ENCODE results near the gene CREB5. TPM values are rescaled to one million over a fixed set of nuclear protein-coding genes. Genes with fewer than 3 reads are reported as not detected.

CREB5 gene
- total RNA-seq, 1 experiment from 2014 or later = 2.1 TPM

DNA sequence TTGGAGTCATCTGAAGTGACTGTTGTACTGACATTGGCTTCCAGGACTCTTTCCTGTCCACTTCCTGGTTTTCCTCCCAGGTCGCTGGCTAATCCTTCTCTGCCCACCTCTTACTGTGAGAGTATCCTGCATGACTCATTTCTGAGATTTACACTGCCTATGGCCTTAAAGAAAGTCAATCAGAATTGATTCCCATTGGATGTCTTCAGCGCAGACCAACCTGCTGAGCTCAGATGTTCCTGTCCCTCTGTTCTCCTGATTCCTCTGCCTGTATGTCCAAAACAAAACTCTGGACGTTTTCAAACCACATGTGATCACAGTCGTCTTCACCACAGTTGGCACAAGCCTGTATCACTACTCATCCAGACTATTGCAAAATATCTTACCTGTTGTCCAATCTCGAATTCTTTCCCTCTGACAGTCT lies 262.1 kb downstream of the CREB5 start:
- Histone ChIP-seq H2AFZ (peak overlapping the region; percentile 70), H3K4me3 (peak overlapping the region; percentile 1; the same call in 1 of the 2 replicates), H3K4me1 (replicated peaks; ENCODE audit: insufficient read depth) (peaks cover 20% of the 10 kb centered on the region), H3K36me3 (ENCODE audit: low read depth) (no peaks in the 10 kb centered on the region), H3K9me2 (ENCODE audit: insufficient read depth) (no peaks in the 10 kb centered on the region), H3K27me3 (ENCODE audit: insufficient read depth, low read depth) (no peaks in the 10 kb centered on the region), H3K27ac (peak overlapping the region; percentile 68), H4K20me1 (ENCODE audit: insufficient read depth) (no peaks in the 10 kb centered on the region), H3K4me2 (peak overlapping the region; percentile 64), H3F3A (ENCODE audit: insufficient read depth, low read depth) (peaks cover 19% of the 10 kb centered on the region), H3K9me3 (ENCODE audit: insufficient read depth, low read depth) (peaks cover 8% of the 10 kb centered on the region; the same call in 1 of the 2 replicates), H3K79me2 (ENCODE audit: low read depth) (no peaks in the 10 kb centered on the region)
- no TSS peak for BruUV-seq (replicated peaks)
- intact Hi-C loops (cut with micrococcal nuclease; ENCODE audit: unreplicated experiment) = loop anchor here (1.0 kb wide), 1 partner anchor 12 kb away; no protein-coding TSS in a partner anchor
- DNase-seq = peak; percentile 16 to 88
- TF ChIP-seq CTCF (conservative IDR thresholded peaks at IDR 0.05) (no peak), EZH2 (IDR thresholded peaks at IDR 0.05; ENCODE audit: low read depth) (no peak)
- POLR2A ChIA-PET (ENCODE audit: unreplicated experiment) = interaction anchor here (0.7 kb wide), 1 partner anchor 44 kb away, joined by 4 read pairs; no protein-coding TSS in a partner anchor
- CTCF ChIA-PET = no interaction called here

DNA sequence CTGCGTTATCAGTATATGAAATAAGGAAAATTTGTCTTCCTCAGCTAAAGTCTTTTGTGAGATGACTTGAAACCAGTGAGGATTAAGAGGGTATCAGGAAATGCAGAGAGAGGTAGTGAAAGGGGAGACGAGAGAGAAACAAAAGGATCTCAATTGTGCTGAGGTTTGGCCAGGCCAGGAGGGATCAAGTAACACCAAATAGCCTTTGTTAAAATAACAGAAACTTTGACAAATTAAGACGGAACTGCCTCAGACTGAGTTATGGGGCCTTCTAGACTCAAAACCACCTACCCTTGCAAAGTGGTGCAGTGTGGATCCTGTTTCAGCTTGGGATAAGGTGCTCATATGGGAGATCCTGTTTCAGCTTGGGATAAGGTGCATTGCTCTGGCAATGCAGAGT lies 263.1 kb downstream of the CREB5 start:
- Histone ChIP-seq H3K9me2 (ENCODE audit: insufficient read depth) (no peaks in the 10 kb centered on the region), H3K4me3 (no peak overlapping the region), H3K4me2 (0 out of 2 replicates have a peak overlapping the region, but pooled peaks have one; percentile 64), H2AFZ (no peak overlapping the region), H3K36me3 (ENCODE audit: low read depth) (no peaks in the 10 kb centered on the region), H3K4me1 (replicated peaks; ENCODE audit: insufficient read depth) (peaks cover 20% of the 10 kb centered on the region), H4K20me1 (ENCODE audit: insufficient read depth) (no peaks in the 10 kb centered on the region), H3K79me2 (ENCODE audit: low read depth) (no peaks in the 10 kb centered on the region), H3F3A (ENCODE audit: insufficient read depth, low read depth) (peaks cover 19% of the 10 kb centered on the region), H3K9me3 (ENCODE audit: insufficient read depth, low read depth) (peaks cover 8% of the 10 kb centered on the region; the same call in 1 of the 2 replicates), H3K27ac (peak overlapping the region; percentile 68; the same call in 1 of the 2 replicates), H3K27me3 (ENCODE audit: insufficient read depth, low read depth) (no peaks in the 10 kb centered on the region)
- TF ChIP-seq EZH2 (IDR thresholded peaks at IDR 0.05; ENCODE audit: low read depth) (no peak), CTCF (conservative IDR thresholded peaks at IDR 0.05) (no peak)
- BruUV-seq (replicated peaks) = no TSS peak
- no peak for DNase-seq
- POLR2A ChIA-PET (ENCODE audit: unreplicated experiment) = no interaction called here
- intact Hi-C loops (cut with micrococcal nuclease; ENCODE audit: unreplicated experiment) = no loop called here
- CTCF ChIA-PET = no interaction called here

- TF ChIP-seq CTCF (conservative IDR thresholded peaks at IDR 0.05) = no peak
- TF ChIP-seq EZH2 (IDR thresholded peaks at IDR 0.05; ENCODE audit: low read depth) = no peak
- no peaks in the 10 kb centered on the region for H3K9me2 ChIP-seq (ENCODE audit: insufficient read depth)
- BruUV-seq (replicated peaks) = no TSS peak
- peaks cover 33% of the 10 kb centered on the region for H3K4me1 ChIP-seq (replicated peaks; ENCODE audit: insufficient read depth)
- peaks cover 8% of the 10 kb centered on the region; the same call in 1 of the 2 replicates for H3K9me3 ChIP-seq (ENCODE audit: insufficient read depth, low read depth)
- DNase-seq = no peak
- H3K4me2 ChIP-seq = no peak overlapping the region
- H3K36me3 ChIP-seq (ENCODE audit: low read depth) = no peaks in the 10 kb centered on the region
- POLR2A ChIA-PET (ENCODE audit: unreplicated experiment) = no interaction called here
- H3K27me3 ChIP-seq (ENCODE audit: insufficient read depth, low read depth) = no peaks in the 10 kb centered on the region
- H2AFZ ChIP-seq = no peak overlapping the region
- H4K20me1 ChIP-seq (ENCODE audit: insufficient read depth) = no peaks in the 10 kb centered on the region
- no peaks in the 10 kb centered on the region for H3K79me2 ChIP-seq (ENCODE audit: low read depth)
- H3K27ac ChIP-seq = no peak overlapping the region
- intact Hi-C loops (cut with micrococcal nuclease; ENCODE audit: unreplicated experiment) = no loop called here
- CTCF ChIA-PET = no interaction called here
- peaks cover 19% of the 10 kb centered on the region for H3F3A ChIP-seq (ENCODE audit: insufficient read depth, low read depth)
- H3K4me3 ChIP-seq = no peak overlapping the region
Measured at GRCh38 chr7:28677668-28678067, 265.4 kb downstream of the CREB5 start.
